Mammary epithelial cell (primary cell): ENCODE measurements around the gene ZPLD1.

Experiments used
- EZH2 ChIP-seq: IDR thresholded peaks from 2 replicates; pipeline ENCODE4 v1.6.1; 2012; ENCODE audit warnings: low read length, inconsistent platforms, borderline replicate concordance
- TF ChIP-seq, protein P1 (sequence below), 2 donors: IDR thresholded peaks in 1 of 2; conservative IDR thresholded peaks in 1 of 2; 2 replicates each; pipeline ENCODE4 v1.5.1; 2011 to 2012; ENCODE audit warnings: inconsistent platforms in 2 of 2, low read length in 2 of 2, mild to moderate bottlenecking in 2 of 2, control low read depth in 1 of 2, low read depth in 1 of 2; ENCODE audit not compliant: insufficient read depth in 1 of 2; ENCODE audit errors: extremely low read depth in 1 of 2

DNA sequence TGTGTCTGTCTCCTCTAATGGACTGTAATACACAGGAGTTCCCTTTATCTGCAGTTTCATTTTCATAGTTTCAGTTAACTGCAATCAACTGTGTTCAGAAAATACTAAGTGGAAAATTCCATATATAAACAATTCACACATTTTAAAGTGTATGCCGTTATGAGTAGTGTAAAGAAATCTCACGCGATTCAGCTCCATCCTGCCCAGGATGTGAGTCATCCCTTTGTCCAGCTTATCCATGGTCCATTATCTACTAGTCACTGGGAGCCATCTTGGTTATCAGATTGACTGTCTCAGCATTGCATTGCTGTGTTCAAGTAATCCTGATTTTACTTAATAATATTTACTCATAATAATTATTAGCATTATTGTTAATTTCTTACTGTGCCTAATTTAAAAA, 14.5 kb downstream of the ZPLD1 start:
- TF ChIP-seq, protein P1, sequence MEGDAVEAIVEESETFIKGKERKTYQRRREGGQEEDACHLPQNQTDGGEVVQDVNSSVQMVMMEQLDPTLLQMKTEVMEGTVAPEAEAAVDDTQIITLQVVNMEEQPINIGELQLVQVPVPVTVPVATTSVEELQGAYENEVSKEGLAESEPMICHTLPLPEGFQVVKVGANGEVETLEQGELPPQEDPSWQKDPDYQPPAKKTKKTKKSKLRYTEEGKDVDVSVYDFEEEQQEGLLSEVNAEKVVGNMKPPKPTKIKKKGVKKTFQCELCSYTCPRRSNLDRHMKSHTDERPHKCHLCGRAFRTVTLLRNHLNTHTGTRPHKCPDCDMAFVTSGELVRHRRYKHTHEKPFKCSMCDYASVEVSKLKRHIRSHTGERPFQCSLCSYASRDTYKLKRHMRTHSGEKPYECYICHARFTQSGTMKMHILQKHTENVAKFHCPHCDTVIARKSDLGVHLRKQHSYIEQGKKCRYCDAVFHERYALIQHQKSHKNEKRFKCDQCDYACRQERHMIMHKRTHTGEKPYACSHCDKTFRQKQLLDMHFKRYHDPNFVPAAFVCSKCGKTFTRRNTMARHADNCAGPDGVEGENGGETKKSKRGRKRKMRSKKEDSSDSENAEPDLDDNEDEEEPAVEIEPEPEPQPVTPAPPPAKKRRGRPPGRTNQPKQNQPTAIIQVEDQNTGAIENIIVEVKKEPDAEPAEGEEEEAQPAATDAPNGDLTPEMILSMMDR (conservative IDR thresholded peaks at IDR 0.05 in 1 of 2, IDR thresholded peaks at IDR 0.05 in 1 of 2; ENCODE audit: extremely low read depth in 1 of 2, insufficient read depth in 1 of 2, low read depth in 1 of 2, low read length in 2 of 2): no peak
- no peak for TF ChIP-seq EZH2
